H1 (cell line): ENCODE results near the gene CTPS1. TPM values are rescaled to one million over a fixed set of nuclear protein-coding genes. Genes with fewer than 3 reads are reported as not detected.

Experiments used
- CTCF ChIA-PET: fragments of 300-600 bp; sonication (Branson Sonifier 250); formaldehyde crosslinking; loops from one replicate; lab custom pipeline; 2021; ENCODE audit not compliant: partially characterized antibody; lab: Charles Lee
- POLR2A ChIA-PET: fragments of 300-600 bp; sonication (Branson Sonifier 250); formaldehyde crosslinking; loops from one replicate; lab custom pipeline; 2021; ENCODE audit warnings: inconsistent platforms; ENCODE audit not compliant: partially characterized antibody; lab: Charles Lee
- DNase-seq, 2 experiments: peaks; one replicate each; pipeline versions ENCODE4 v3.0.0 to v3.0.0-alpha.2; 2010 to 2022; ENCODE audit warnings: low spot score in 2 of 2, low read depth in 1 of 2, mixed read lengths in 1 of 2
- FAIRE-seq: peaks from 2 replicates; lab custom pipeline; 2011; peaks lifted over from hg19 to GRCh38; lab: Jason Lieb, UNC
- H2AFZ ChIP-seq: 2 replicates; pipeline ENCODE4 v1.8.1; 2012; ENCODE audit warnings: low read length, inconsistent platforms
- H2AK5ac ChIP-seq: 2 replicates; pipeline ENCODE4 v1.6.1; 2013; ENCODE audit warnings: low read depth, low read length
- H2BK120ac ChIP-seq: replicated peaks from 2 replicates; pipeline ENCODE3; 2013; ENCODE audit warnings: low read depth, low read length, inconsistent platforms
- H2BK12ac ChIP-seq: 2 replicates; pipeline ENCODE4 v1.6.1; 2013; ENCODE audit warnings: low read depth, low read length
- H2BK15ac ChIP-seq: 2 replicates; pipeline ENCODE4 v1.6.1; 2013; ENCODE audit warnings: low read length
- H2BK20ac ChIP-seq: 2 replicates; pipeline ENCODE4 v1.6.1; 2013; ENCODE audit warnings: low read length
- H2BK5ac ChIP-seq: 2 replicates; pipeline ENCODE4 v1.6.1; 2013; ENCODE audit warnings: low read depth, low read length
- H3K14ac ChIP-seq: 2 replicates; pipeline ENCODE4 v1.6.1; 2013; ENCODE audit warnings: inconsistent platforms; ENCODE audit not compliant: insufficient read length
- H3K18ac ChIP-seq: 2 replicates; pipeline ENCODE4 v1.6.1; 2013; ENCODE audit warnings: low read length; ENCODE audit errors: extremely low read depth
- H3K23ac ChIP-seq: 2 replicates; pipeline ENCODE4 v1.6.1; 2013; ENCODE audit warnings: inconsistent platforms; ENCODE audit not compliant: insufficient read length
- H3K23me2 ChIP-seq: 2 replicates; pipeline ENCODE4 v1.6.1; 2013; ENCODE audit warnings: low read depth, low read length
- H3K27ac ChIP-seq: 2 replicates; pipeline ENCODE4 v1.6.1; 2011; ENCODE audit warnings: low read depth, low read length, inconsistent platforms
- H3K27me3 ChIP-seq, 4 experiments: replicated peaks in 1 of 4; 1 replicate in 1 of 4; 2 replicates in 3 of 4; pipeline versions ENCODE4 v1.6.1 to v1.8.1; 2011 to 2013; ENCODE audit warnings: low read length in 3 of 4, mild to moderate bottlenecking in 3 of 4, inconsistent platforms in 2 of 4, mixed read lengths in 2 of 4, moderate library complexity in 1 of 4; ENCODE audit not compliant: control insufficient read depth in 3 of 4, insufficient read depth in 3 of 4; ENCODE audit errors: extremely low read depth in 1 of 4
- H3K36me3 ChIP-seq, 4 experiments: 2 replicates each; pipeline versions ENCODE4 v1.6.1 to v1.8.1; 2011 to 2013; ENCODE audit warnings: mild to moderate bottlenecking in 4 of 4, low read length in 3 of 4, moderate library complexity in 2 of 4, control low read depth in 1 of 4, inconsistent platforms in 1 of 4; ENCODE audit not compliant: insufficient read depth in 4 of 4, control insufficient read depth in 2 of 4
- H3K4ac ChIP-seq: replicated peaks from 2 replicates; pipeline ENCODE3; 2013; ENCODE audit warnings: low read length, low read depth, mixed read lengths, inconsistent platforms; ENCODE audit not compliant: insufficient read length
- H3K4me1 ChIP-seq, 4 experiments: replicated peaks in 1 of 4; 1 replicate in 1 of 4; 2 replicates in 3 of 4; pipeline versions ENCODE4 v1.6.1 to v1.8.1; 2011 to 2013; ENCODE audit warnings: low read length in 3 of 4, inconsistent platforms in 2 of 4, mixed read lengths in 1 of 4; ENCODE audit not compliant: insufficient read depth in 4 of 4, control insufficient read depth in 3 of 4
- H3K4me2 ChIP-seq, 2 experiments: 2 replicates each; pipeline versions ENCODE4 v1.6.1 to v1.8.1; 2011 to 2013; ENCODE audit warnings: low read depth in 2 of 2, low read length in 2 of 2, control low read depth in 1 of 2, inconsistent platforms in 1 of 2, mild to moderate bottlenecking in 1 of 2; ENCODE audit not compliant: insufficient read depth in 1 of 2
- H3K4me3 ChIP-seq, 4 experiments: fragments of 200-600, 300-600 bp in 1 of 4; sonication (generic), shearing (Covaris generic), sonication (Bioruptor Twin) in 1 of 4; 2 replicates each; pipeline versions ENCODE4 v1.5.1 to v1.8.1; 2011 to 2016; ENCODE audit warnings: low read length in 4 of 4, low read depth in 3 of 4, control low read depth in 2 of 4, inconsistent platforms in 2 of 4, mild to moderate bottlenecking in 2 of 4, mixed read lengths in 1 of 4, moderate library complexity in 1 of 4; ENCODE audit not compliant: insufficient read depth in 2 of 4; ENCODE audit errors: extremely low read depth in 1 of 4
- H3K56ac ChIP-seq: replicated peaks from 2 replicates; pipeline ENCODE3; 2013; ENCODE audit warnings: low read depth, mild to moderate bottlenecking, mixed read lengths, low read length, inconsistent platforms; ENCODE audit not compliant: insufficient read length
- H3K79me1 ChIP-seq: 2 replicates; pipeline ENCODE4 v1.6.1; 2013; ENCODE audit warnings: low read depth, low read length, control low read depth
- H3K79me2 ChIP-seq, 2 experiments: 2 replicates each; pipeline versions ENCODE4 v1.6.1 to v1.8.1; 2012 to 2013; ENCODE audit warnings: low read length in 2 of 2, mild to moderate bottlenecking in 2 of 2, inconsistent platforms in 1 of 2; ENCODE audit not compliant: insufficient read depth in 2 of 2, control insufficient read depth in 1 of 2
- H3K9ac ChIP-seq, 4 experiments: replicated peaks in 1 of 4; 1 replicate in 1 of 4; 2 replicates in 3 of 4; pipeline versions ENCODE4 v1.6.1 to v1.8.1; 2011 to 2013; ENCODE audit warnings: low read depth in 3 of 4, low read length in 3 of 4, control low read depth in 2 of 4, mild to moderate bottlenecking in 2 of 4, moderate library complexity in 2 of 4, inconsistent platforms in 1 of 4; ENCODE audit errors: extremely low read depth in 1 of 4
- H3K9me3 ChIP-seq, 2 experiments: 2 replicates each; pipeline versions ENCODE4 v1.6.1 to v1.8.1; 2012 to 2013; ENCODE audit warnings: mild to moderate bottlenecking in 2 of 2, moderate library complexity in 2 of 2, control low read depth in 1 of 2, inconsistent platforms in 1 of 2, low read depth in 1 of 2, low read length in 1 of 2, mixed read lengths in 1 of 2; ENCODE audit not compliant: insufficient read depth in 2 of 2
- H4K20me1 ChIP-seq, 2 experiments: replicated peaks in 1 of 2; 2 replicates each; pipeline versions ENCODE3 to v1.8.1; 2011 to 2013; ENCODE audit warnings: inconsistent platforms in 2 of 2, low read length in 2 of 2, mild to moderate bottlenecking in 1 of 2; ENCODE audit not compliant: insufficient read depth in 2 of 2, control insufficient read depth in 1 of 2
- H4K5ac ChIP-seq: 2 replicates; pipeline ENCODE4 v1.6.1; 2013; ENCODE audit warnings: low read length, low read depth, mixed read lengths, inconsistent platforms; ENCODE audit not compliant: insufficient read length
- H4K8ac ChIP-seq: 2 replicates; pipeline ENCODE4 v1.8.0; 2013; ENCODE audit warnings: mild to moderate bottlenecking, moderate library complexity, low read length, inconsistent platforms; ENCODE audit not compliant: insufficient read depth; ENCODE audit errors: extremely low read depth
- H4K91ac ChIP-seq: replicated peaks from 2 replicates; pipeline ENCODE3; 2013; ENCODE audit warnings: low read length, mixed read lengths, inconsistent platforms; ENCODE audit not compliant: insufficient read length
- ASH2L ChIP-seq: fragments of 200-600, 300-600 bp; sonication (generic); IDR thresholded peaks from one replicate; pipeline ENCODE4 v1.7.1; 2017; ENCODE audit warnings: low read length
- BACH1 ChIP-seq: IDR thresholded peaks from 2 replicates; pipeline ENCODE4 v1.6.1; 2012; ENCODE audit warnings: low read length, improper control_type of control experiment
- BRCA1 ChIP-seq: IDR thresholded peaks from 2 replicates; pipeline ENCODE4 v1.6.1; 2012; ENCODE audit warnings: low read depth, low read length, improper control_type of control experiment
- CEBPB ChIP-seq: IDR thresholded peaks from 2 replicates; pipeline ENCODE4 v1.6.1; 2012; ENCODE audit warnings: low read depth, low read length
- CHD1 ChIP-seq: IDR thresholded peaks from 2 replicates; pipeline ENCODE4 v1.6.1; 2012; ENCODE audit warnings: low read depth, low read length, improper control_type of control experiment
- HDAC6 ChIP-seq: IDR thresholded peaks from one replicate; pipeline ENCODE4 v1.7.1; 2012; ENCODE audit warnings: low read depth, mild to moderate bottlenecking, inconsistent platforms, low read length, moderate library complexity
- MAFK ChIP-seq: IDR thresholded peaks from 2 replicates; pipeline ENCODE4 v1.6.1; 2012; ENCODE audit warnings: low read depth, mild to moderate bottlenecking, improper control_type of control experiment, low read length
- RFX5 ChIP-seq: IDR thresholded peaks from 2 replicates; pipeline ENCODE4 v1.6.1; 2011; ENCODE audit warnings: low read depth, low read length, improper control_type of control experiment, borderline replicate concordance
- SP2 ChIP-seq: IDR thresholded peaks from 2 replicates; pipeline ENCODE4 v1.6.1; 2012; ENCODE audit warnings: mild to moderate bottlenecking, low read length, inconsistent platforms
- WGBS, 2 experiments: shearing (Covaris generic) in 1 of 2; methylation state at CpG; one replicate each; pipeline versions ENCODE4 v1.1.6 to v1.1.7; 2013 to 2015; ENCODE audit warnings: low lambda C conversion rate in 2 of 2, mixed read lengths in 2 of 2, inconsistent platforms in 1 of 2, low coverage in 1 of 2, missing lambda C conversion rate in 1 of 2; ENCODE audit not compliant: insufficient replicate concordance in 2 of 2, insufficient coverage in 1 of 2, insufficient read length in 1 of 2; ENCODE audit errors: extremely low coverage in 1 of 2, missing lambda C conversion rate in 1 of 2; 5-methylcytosine and 5-hydroxymethylcytosine counted together
- polyA plus RNA-seq, 7 experiments: library from polyadenylated mRNA; depleted of rRNA in 3 of 7; stranded (reverse) in 5 of 7; unstranded in 2 of 7; fragments of >200 nt in 5 of 7; fragments of 200-250 nt in 2 of 7; gene quantifications; 1 replicate in 5 of 7; 2 replicates in 1 of 7; 4 replicates in 1 of 7; pipeline versions ENCODE4 v1.2.1 to v1.2.3, GENCODE V29; 2011 to 2013; ENCODE audit warnings: missing spikeins in 2 of 7, mixed read lengths in 2 of 7
- total RNA-seq: library from RNA; stranded (reverse); fragmentation: NEBNext Ultra II Directional; extraction: Animal tissue kit (Norgen Biotek cat#: 25700); gene quantifications from 2 replicates; pipeline ENCODE4 v1.2.1, GENCODE V29; 2021

Gene CTPS1
- total and polyA plus RNA-seq, 2 of the 8 experiments (the other 6 are each of a cell fraction or from before 2014, with no cell fraction given): 35.5 to 103 TPM

GRCh38 chr1:40987439-40988276 lies 8.2 kb downstream of the CTPS1 start:
- no peak overlapping the region for H3K4me3 ChIP-seq
- no peak overlapping the region for H2BK20ac ChIP-seq
- H2BK15ac ChIP-seq: no peak overlapping the region
- FAIRE-seq (no peak), DNase-seq (no peak)
- H3K27me3 ChIP-seq: no peaks in the 10 kb centered on the region
- H3K23ac ChIP-seq: no peak overlapping the region
- 0 out of 2 replicates have a peak, but pooled peaks cover 2% of the 10 kb centered on the region for H3K23me2 ChIP-seq
- TF ChIP-seq RFX5: no peak
- no peak for TF ChIP-seq BACH1
- no peak for TF ChIP-seq CHD1
- TF ChIP-seq HDAC6: no peak
- TF ChIP-seq MAFK: no peak
- no peak for TF ChIP-seq BRCA1
- no peak for TF ChIP-seq CEBPB
- TF ChIP-seq ASH2L: no peak
- no peak for TF ChIP-seq SP2
- ChIA-PET POLR2A (interaction anchor here (0.6 to 9.6 kb wide), 6 partner anchors 8 to 216 kb away, joined by 3 to 49 read pairs (median 6); no protein-coding TSS in a partner anchor), CTCF (interaction anchor here (1.3 to 1.4 kb wide), 2 partner anchors 9 to 205 kb away, joined by 3 to 5 read pairs; no protein-coding TSS in a partner anchor)
- H2BK5ac ChIP-seq: no peak overlapping the region
- H3K56ac ChIP-seq: no peak overlapping the region
- no peak overlapping the region for H3K4me2 ChIP-seq
- no peak overlapping the region for H2BK12ac ChIP-seq
- H3K27ac ChIP-seq: no peak overlapping the region
- H3K9ac ChIP-seq: no peak overlapping the region
- H4K5ac ChIP-seq: no peak overlapping the region
- no peak overlapping the region for H4K91ac ChIP-seq
- peaks cover 9 to 19% of the 10 kb centered on the region in 2 experiments for H4K20me1 ChIP-seq
- H2AK5ac ChIP-seq: no peak overlapping the region
- WGBS, 2 experiments: 93% methylated on average over 9 of the region's 9 CpGs; no CpG with 5 or more reads in 1 of the 2 experiments
- no peak overlapping the region for H3K4ac ChIP-seq
- H3K14ac ChIP-seq: no peak overlapping the region
- H3K9me3 ChIP-seq: no peaks in the 10 kb centered on the region
- H4K8ac ChIP-seq: no peak overlapping the region
- no peak overlapping the region for H3K18ac ChIP-seq
- H3K4me1 ChIP-seq: no peaks in the 10 kb centered on the region
- no peak overlapping the region for H2BK120ac ChIP-seq
- no peak overlapping the region for H2AFZ ChIP-seq
- peaks cover 60 to 96% (median 90%) of the 10 kb centered on the region in 4 experiments for H3K36me3 ChIP-seq
- no peaks in the 10 kb centered on the region; the same call in 1 of the 2 replicates for H3K79me1 ChIP-seq
- peaks cover 0 to 35% of the 10 kb centered on the region in 2 experiments; a peak in 2 of 4 replicates for H3K79me2 ChIP-seq
